KMS-11 (cell line): Measurements from ENCODE around the gene ABCC6.
A peak's percentile ranks its signal among the peaks of the same experiment; 100 is the strongest.
"Not testable (repeated sequence)": the region's sequence is repeated elsewhere in the genome, so short reads cannot be mapped to it uniquely, and the experiment has no call there.

Experiments
- H2AFZ ChIP-seq: fragments of 200-600 bp; sonication (generic); 2 replicates; pipeline ENCODE4 v1.6.1; 2016; ENCODE audit warnings: antibody characterized with exemption, mixed run types, low read depth
- H3K27ac ChIP-seq: fragments of 200-600 bp; sonication (generic); 2 replicates; pipeline ENCODE4 v1.6.1; 2016; ENCODE audit warnings: mild to moderate bottlenecking, mixed run types
- H3K27me3 ChIP-seq: fragments of 200-600 bp; sonication (generic); 2 replicates; pipeline ENCODE4 v1.6.1; 2017; ENCODE audit warnings: mild to moderate bottlenecking, low read depth, mixed run types, moderate library complexity; ENCODE audit not compliant: insufficient read depth
- H3K36me3 ChIP-seq: fragments of 200-600 bp; sonication (generic); 2 replicates; pipeline ENCODE4 v1.6.1; 2017; ENCODE audit warnings: mild to moderate bottlenecking, mixed run types; ENCODE audit not compliant: insufficient read depth
- H3K4me1 ChIP-seq: fragments of 200-600 bp; sonication (generic); 2 replicates; pipeline ENCODE4 v1.6.1; 2016; ENCODE audit warnings: mild to moderate bottlenecking, low read depth, mixed run types; ENCODE audit not compliant: poor library complexity, severe bottlenecking
- H3K4me2 ChIP-seq: fragments of 200-600 bp; sonication (generic); 2 replicates; pipeline ENCODE4 v1.7.0; 2016; ENCODE audit warnings: mild to moderate bottlenecking, mixed run types
- H3K4me3 ChIP-seq: fragments of 200-600 bp; sonication (generic); IDR thresholded peaks from 2 replicates; pipeline ENCODE4 v1.6.1; 2017; ENCODE audit warnings: low read depth, low read length, mixed read lengths; ENCODE audit not compliant: insufficient read depth
- H3K79me2 ChIP-seq: fragments of 200-600 bp; sonication (generic); 2 replicates; pipeline ENCODE4 v1.6.1; 2016; ENCODE audit warnings: low read depth, mixed run types; ENCODE audit not compliant: insufficient read depth
- H3K9ac ChIP-seq: fragments of 200-600 bp; sonication (generic); 2 replicates; pipeline ENCODE4 v1.6.1; 2016; ENCODE audit warnings: mild to moderate bottlenecking, mixed run types
- H4K20me1 ChIP-seq: fragments of 200-600 bp; sonication (generic); 2 replicates; pipeline ENCODE4 v1.6.1; 2016; ENCODE audit warnings: mild to moderate bottlenecking, mixed run types; ENCODE audit not compliant: insufficient read depth
- CTCF ChIP-seq: fragments of 200-600 bp; sonication (generic); conservative IDR thresholded peaks from 2 replicates; pipeline ENCODE4 v1.6.1; 2017; ENCODE audit warnings: low read depth, mild to moderate bottlenecking, antibody characterized with exemption, low read length, moderate library complexity, mixed read lengths

Gene ABCC6

DNA sequence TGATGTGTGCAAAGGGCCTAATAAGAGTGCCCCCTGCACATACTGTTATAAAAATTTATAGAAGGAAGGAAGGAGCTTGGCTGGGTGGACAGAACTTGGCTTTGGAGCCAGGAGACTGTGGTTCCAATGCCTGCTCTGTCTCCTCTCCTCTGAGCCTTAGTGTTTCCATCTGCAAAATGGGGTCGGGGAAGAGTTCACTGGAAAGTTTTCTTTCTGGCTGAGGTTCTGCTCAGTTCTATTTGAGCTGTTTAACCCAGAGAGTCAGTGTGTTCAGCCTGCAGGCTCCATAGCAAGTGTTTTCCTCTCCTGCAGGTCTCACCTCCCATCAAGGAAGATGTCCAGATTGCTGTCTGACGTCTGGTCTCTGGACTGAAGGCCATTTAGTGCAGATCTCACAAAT lies 17.4 kb downstream of the ABCC6 start:
- Histone ChIP-seq H2AFZ (peak overlapping the region; percentile 50; the same call in 1 of the 2 replicates), H3K4me1 (peaks cover 54% of the 10 kb centered on the region), H3K4me2 (peak overlapping the region; percentile 29; the same call in 1 of the 2 replicates), H3K27ac (peak overlapping the region; percentile 75)
- H4K20me1 ChIP-seq, H3K4me3 ChIP-seq, H3K9ac ChIP-seq, H3K79me2 ChIP-seq, H3K36me3 ChIP-seq, H3K27me3 ChIP-seq: not testable (repeated sequence)

DNA sequence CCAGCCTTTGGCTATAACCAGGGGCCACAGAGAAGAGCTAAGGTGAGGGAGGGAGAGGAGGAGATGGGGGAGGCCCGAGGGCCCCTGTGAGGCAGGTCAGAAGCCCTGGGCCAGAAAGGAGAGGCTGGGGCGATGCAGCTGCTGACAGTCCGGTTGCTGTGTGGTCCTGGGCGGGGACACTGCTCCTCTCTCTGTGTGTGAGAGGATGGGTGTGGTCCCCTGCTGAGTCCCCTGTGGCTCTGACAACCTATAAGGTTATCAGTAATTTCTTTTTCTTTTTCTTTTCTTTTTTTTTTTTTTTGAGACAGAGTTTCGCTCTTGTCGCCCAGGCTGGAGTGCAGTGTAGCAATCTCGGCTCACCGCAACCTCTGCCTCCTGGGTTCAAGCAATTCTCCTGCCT lies 18.7 kb downstream of the ABCC6 start:
- not testable (repeated sequence) for H3K9ac ChIP-seq

GRCh38 chr16:16203494-16203893 lies 19.8 kb downstream of the ABCC6 start:
- not testable (repeated sequence) for H3K36me3 ChIP-seq, H3K4me3 ChIP-seq, H2AFZ ChIP-seq, H3K4me2 ChIP-seq, H3K27me3 ChIP-seq, H3K9ac ChIP-seq, H3K79me2 ChIP-seq, H4K20me1 ChIP-seq, H3K27ac ChIP-seq
- peaks cover 50% of the 10 kb centered on the region for H3K4me1 ChIP-seq

More for the DNA sequence above, 18.7 kb downstream of the ABCC6 start:
- not testable (repeated sequence) for H3K4me2 ChIP-seq, H3K79me2 ChIP-seq, H3K4me3 ChIP-seq, H3K27me3 ChIP-seq, H4K20me1 ChIP-seq, H3K36me3 ChIP-seq, H2AFZ ChIP-seq, H3K27ac ChIP-seq
- H3K4me1 ChIP-seq, result peaks cover 51% of the 10 kb centered on the region

DNA sequence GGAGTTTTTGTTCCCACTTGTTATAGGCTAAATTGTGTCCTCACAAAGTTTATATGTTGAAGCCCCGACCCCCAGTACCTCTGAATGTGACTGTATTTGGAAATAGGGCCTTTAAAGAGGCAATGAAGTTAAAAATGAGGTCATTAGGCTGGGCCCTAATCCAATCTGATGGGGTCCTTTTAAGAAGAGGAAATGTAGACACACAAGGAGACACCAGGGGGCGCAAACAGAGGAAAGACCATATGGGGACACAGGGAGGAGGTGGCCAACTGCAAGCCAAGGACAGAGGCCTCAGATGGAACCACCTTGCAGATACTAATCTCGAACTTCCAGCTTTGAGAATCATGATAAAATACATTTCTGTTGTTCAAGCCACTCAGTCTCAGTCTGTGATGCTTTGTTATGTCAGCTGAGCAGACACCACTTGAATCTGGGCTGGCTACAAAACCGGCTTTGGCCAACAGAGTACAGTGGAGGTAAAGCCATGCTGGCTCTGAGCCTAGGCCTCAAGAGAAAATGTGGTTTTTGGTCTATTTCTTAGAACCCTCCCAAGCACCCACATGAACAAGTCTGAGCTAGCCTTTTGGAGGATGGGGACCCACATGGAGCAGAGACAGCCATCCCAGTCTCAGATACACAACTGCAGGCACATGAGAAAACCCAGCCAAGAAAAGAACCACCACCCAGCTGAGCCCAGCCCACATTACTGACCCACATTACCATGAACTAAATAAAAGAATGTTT lies 20.7 kb downstream of the ABCC6 start:
- H3K4me3 ChIP-seq, H4K20me1 ChIP-seq, H3K9ac ChIP-seq, H3K4me2 ChIP-seq, H3K27me3 ChIP-seq, H3K79me2 ChIP-seq, H3K36me3 ChIP-seq: not testable (repeated sequence)
- TF ChIP-seq CTCF, result peak; percentile 55
- peak overlapping the region; percentile 38; the same call in 1 of the 2 replicates for H3K27ac ChIP-seq
- peaks cover 43% of the 10 kb centered on the region for H3K4me1 ChIP-seq
- peak overlapping the region; percentile 59 for H2AFZ ChIP-seq

- peaks cover 37% of the 10 kb centered on the region for H3K4me1 ChIP-seq
- H3K4me2 ChIP-seq, H3K27me3 ChIP-seq, H3K27ac ChIP-seq, H3K79me2 ChIP-seq, H3K4me3 ChIP-seq, H3K9ac ChIP-seq, H4K20me1 ChIP-seq, H3K36me3 ChIP-seq: not testable (repeated sequence)
- 0 out of 2 replicates have a peak overlapping the region, but pooled peaks have one; percentile 18 for H2AFZ ChIP-seq
These were observed 21.4 kb downstream of the ABCC6 start for GRCh38 chr16:16201880-16202279.

DNA sequence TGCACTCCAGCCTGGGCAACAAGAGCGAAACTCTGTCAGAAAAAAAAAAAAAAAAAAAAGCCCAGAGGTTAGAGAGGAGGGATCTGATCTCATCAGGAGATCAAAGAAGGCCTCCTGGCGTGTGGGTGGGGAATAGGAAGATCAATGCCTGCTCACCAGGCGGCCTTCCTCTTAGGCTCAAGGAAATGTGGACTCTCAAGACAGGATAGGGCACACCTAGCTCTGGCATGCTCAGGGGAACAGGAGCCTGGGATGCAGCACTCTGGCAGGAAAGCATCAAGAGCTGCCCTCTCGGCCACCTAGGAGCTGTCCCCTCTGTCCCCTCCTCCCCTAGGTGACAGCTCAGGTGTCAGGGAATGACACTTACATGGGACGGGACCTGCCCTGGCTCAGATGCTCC lies 22.9 kb downstream of the ABCC6 start:
- H3K36me3 ChIP-seq, H4K20me1 ChIP-seq, H3K9ac ChIP-seq, H3K27me3 ChIP-seq, H3K27ac ChIP-seq, H3K4me2 ChIP-seq, H3K4me3 ChIP-seq, H3K79me2 ChIP-seq, H2AFZ ChIP-seq: not testable (repeated sequence)
- peaks cover 24% of the 10 kb centered on the region for H3K4me1 ChIP-seq

DNA sequence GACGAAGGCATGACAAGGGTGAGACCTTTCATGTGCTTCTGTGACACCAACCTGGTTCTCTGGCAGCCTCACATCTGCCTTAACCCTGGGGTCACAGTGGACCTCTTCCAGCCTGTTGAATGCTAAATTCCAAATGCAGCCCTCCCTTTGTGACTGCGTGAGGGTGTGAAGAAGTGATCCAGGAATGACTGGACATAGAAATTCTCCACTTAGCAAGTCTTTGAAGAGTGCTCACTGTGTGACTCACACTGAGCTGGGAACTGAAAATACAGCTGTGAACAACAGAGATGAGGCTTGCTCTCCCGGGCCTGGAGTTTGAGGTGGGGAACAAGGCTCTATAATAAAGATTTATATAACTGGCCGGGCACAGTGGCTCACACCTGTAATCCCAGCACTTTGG lies 23.9 kb downstream of the ABCC6 start:
- not testable (repeated sequence) for H3K36me3 ChIP-seq, H3K9ac ChIP-seq, H3K79me2 ChIP-seq, H3K4me3 ChIP-seq, H3K27ac ChIP-seq, H3K27me3 ChIP-seq, H4K20me1 ChIP-seq, H2AFZ ChIP-seq, H3K4me2 ChIP-seq
- peaks cover 15% of the 10 kb centered on the region for H3K4me1 ChIP-seq
